HuH-7 (cell line): ENCODE measurements around the gene VSX2.

Source experiments
- DNase-seq: peaks from one replicate; pipeline ENCODE4 v3.0.0; 2011; ENCODE audit warnings: low spot score

VSX2 gene

GRCh38 chr14:74302634-74303569, 63.7 kb downstream of the VSX2 start, which contains the start of gene ABCD4:
Gene ABCD4, minus strand, starts transcription at chr14:74302934. Its CDS starts 22 bp downstream, at chr14:74302912.
- peak; percentile 83 for DNase-seq

GRCh38 chr14:74308695-74309094, 69.4 kb downstream of the VSX2 start:
- no peak for DNase-seq

GRCh38 chr14:74309125-74310022, 70.1 kb downstream of the VSX2 start:
- no peak for DNase-seq

- DNase-seq, result no peak
Observed at GRCh38 chr14:74312161-74312560, 72.9 kb downstream of the VSX2 start.
